Anterior cingulate cortex (tissue), 58 donors: ENCODE results near the gene TARBP1.
A peak's percentile ranks its signal among the peaks of the same experiment; 100 is the strongest.

ENCODE experiments used
- DNase-seq, 58 donors: peaks; one replicate each; lab custom pipeline; 2025; lab: John Stamatoyannopoulos, UW

Gene TARBP1

GRCh38 chr1:234488054-234489006 lies 9.4 kb upstream of the TARBP1 start:
- DNase-seq: no peak

DNA sequence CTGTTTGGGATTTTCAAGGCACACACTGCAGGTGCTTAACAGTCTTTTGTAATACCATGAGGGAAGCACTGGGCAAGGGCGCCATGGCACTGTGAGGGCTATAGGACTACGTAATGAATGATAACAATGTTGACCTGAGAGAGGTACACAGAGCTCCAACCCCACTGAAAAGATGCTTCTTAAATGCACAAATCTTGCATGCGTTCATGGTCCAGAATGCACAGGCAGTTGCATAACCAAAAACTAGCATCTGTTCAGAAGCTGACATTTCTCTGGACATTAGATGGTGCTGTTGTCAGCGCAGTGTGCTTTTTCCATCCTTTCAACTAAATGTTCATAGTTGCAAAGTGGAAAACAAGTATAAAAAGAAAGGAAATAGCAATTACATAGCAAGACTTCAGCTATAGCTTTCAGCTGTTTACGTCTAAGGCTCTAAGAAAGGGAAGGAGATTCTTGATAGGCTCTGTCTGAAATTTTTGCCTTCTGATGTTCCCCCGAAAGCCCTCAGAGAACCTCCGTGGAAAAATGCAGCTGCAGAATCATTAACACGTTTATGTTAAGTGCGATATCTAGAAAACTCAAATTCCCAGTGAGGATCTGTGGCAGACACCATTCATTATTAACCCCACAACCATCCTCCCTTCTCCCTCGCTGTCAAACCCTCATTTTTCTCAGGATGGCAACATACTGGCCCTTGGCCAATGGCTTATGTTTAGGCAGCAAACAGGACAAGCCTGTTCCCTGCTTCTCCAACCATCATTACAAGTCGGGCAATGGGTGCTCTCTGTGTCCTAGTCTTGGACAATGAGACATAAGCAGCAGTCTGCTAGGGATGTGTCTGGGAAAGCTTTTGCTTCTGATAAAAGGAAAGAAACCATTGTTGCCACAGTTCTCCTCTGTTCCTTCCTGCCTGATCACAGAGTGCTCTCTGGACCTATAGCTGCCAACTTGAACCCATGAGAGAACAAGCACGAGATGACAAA lies 8.2 kb upstream of the TARBP1 start:
- DNase-seq: peak in 27 of 58 donors; percentile 5 to 69 (median 34)

DNA sequence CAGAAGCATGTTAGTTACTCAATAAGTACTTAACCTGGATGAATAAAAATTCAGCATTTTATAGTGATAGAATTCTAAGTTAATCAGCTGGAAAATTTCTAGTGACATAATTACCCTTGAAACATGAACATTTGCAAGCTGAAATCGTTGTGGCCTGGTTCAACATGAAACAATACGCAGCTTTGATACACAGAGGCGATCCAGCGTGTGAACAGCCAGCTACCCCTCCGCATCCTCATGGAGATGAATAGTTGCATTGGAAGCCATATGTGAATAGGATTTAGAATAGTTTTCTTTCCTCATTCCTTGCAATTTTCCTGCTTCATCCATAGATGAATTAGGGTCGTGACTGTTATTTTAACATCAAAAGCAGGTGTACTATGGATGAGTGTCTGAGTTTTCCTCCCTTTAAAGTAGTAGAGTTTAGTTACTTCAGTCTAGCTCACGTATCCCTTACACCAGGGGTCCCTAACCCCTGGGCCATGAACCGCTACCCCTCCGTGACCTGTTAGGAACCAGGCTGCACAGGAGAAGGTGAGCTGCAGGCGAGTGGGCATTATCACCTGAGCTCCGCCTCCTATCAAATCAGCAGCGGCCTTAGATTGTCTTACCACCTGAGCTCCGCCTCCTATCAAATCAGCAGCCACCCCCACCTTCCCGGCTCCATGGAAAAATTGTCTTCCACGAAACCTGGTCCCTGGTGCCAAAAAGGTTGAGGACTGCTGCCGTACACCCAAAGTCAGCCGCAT lies 6.2 kb upstream of the TARBP1 start:
- DNase-seq: no peak

- no peak for DNase-seq
Measured at GRCh38 chr1:234484218-234484617, 5.2 kb upstream of the TARBP1 start.

- no peak for DNase-seq
Measured at GRCh38 chr1:234481771-234482170, 2.8 kb upstream of the TARBP1 start.

GRCh38 chr1:234479866-234480265 lies 887 bp upstream of the TARBP1 start:
- no peak for DNase-seq

DNA sequence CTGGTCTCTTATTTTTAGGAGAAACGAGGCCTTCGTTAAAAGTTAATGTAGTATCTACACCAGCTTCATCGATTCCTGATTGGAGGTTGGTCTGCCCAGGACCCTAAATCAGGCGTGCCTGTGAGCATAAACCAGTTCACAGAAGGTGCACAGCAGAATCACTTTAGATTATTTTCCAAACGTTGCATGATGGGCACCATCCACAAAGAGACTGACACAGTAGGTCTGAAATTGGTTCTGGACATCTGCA lies 256 bp upstream of the TARBP1 start:
- no peak for DNase-seq

DNA sequence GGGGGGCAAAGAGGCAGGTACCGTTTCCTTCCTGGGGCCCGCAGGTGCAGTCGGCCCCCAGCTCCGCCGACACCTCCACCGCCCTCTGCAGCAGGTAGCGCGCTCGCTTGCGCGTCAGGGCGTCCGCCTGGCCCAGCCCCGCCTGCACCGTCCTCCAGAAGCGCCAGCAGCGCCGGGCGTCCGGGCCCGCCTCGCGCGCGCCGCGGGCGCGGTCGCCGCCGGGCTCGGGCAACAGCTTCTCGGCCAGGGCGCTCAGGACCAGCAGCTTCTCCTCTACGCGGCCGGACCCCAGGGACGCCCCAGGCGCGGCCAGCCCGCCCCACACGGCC lies 863 bp downstream of the TARBP1 start:
- DNase-seq: peak in 20 of 58 donors; percentile 11 to 70 (median 57)

- no peak for DNase-seq
Measured at GRCh38 chr1:234477386-234478151, 1.4 kb downstream of the TARBP1 start.

DNA sequence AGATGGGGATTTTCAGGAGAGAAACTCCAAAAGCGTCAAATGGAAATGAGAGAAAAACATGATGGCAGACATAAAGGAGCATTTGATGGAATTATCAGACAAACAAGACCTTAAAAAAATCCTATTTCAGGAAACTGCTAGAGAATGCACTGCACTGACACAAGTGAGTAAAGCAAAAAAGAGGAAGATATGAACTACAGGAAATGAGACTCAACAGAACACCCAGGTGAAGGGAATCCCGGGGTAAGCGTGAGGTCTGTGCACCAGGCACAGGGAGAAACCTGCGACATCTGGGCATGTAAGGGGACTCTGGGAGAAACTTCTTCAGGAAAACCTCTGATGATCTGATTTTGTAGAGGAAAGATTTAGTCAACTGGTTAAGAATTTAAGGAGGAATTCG lies 2.8 kb downstream of the TARBP1 start:
- no peak for DNase-seq

GRCh38 chr1:234475167-234475793 lies 3.7 kb downstream of the TARBP1 start:
- DNase-seq: no peak

DNA sequence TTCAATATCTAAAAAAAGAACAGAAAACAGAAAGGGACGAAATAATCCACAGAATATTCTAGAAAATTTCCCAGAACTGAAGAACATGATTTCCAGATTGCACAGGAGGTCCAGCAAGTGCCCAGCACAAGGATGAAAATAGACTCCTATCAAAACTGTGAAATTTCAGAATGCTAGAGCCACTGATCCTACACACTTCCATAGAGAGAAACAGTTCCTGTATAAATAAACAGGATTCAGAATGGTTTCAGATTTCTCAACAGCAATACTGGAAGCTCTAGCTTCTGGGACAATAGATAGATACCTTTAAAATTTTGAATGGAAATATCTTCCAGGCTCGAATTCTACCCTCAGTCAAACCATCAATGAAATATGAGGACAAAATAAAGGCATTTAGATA lies 4.6 kb downstream of the TARBP1 start:
- DNase-seq: no peak

DNA sequence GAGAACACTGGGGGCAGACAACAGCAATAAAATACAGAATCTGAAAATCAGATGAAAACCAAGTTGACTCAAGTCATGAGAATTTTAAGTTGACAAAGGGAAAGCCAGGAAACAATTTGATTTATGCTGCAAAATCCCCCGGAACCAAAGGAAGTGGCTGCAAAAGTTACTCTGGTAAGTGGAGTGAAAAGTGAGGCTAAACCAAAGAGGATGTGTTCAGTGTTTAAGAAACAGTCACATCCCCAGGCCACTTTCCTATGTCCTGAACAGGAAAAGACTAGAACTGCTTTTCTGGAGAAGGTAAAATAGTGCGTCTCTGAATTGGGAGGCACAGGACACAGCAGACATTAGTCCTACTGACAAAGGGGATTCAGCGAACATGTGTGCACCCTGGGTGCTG lies 5.9 kb downstream of the TARBP1 start:
- DNase-seq: no peak

GRCh38 chr1:234469376-234469775 lies 9.6 kb downstream of the TARBP1 start:
- DNase-seq: no peak

DNA sequence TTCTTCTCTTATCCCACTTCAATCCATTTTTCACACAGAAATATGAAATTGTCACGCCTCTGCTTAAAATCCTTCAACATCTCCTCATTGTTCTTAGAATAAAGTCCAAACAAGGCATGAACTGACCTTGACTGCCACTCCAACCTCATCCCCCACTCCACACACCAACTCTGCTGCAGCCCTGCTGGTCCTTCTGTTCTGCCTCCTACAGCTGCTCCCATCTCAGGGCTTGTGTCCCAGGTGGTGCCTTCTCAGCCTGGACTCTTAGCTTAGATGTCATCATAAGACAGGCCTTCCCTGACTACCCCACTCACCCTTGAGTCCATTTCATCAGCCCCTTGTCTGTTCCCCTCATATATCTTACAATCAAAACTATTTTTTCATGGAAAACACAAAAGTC lies 10.4 kb downstream of the TARBP1 start:
- DNase-seq: no peak

GRCh38 chr1:234467821-234468220 lies 11.2 kb downstream of the TARBP1 start:
- no peak for DNase-seq

DNA sequence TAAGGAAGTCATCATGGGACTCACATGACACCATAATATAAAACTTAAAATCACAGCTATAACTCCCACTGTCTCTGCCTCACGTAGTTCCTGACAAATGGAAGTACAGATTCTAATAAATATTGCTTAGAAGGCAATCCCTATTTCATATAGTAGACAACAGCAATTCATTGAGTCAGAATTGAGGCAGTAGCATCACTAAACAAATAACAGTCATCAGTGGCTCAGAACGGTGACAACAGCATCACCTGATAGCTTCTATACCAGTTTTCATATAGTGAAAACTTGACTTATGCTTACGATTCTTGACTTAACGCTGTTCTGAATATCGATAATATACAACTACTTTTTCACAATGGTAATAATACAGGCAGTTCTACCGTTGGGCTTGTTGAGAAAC lies 12.0 kb downstream of the TARBP1 start:
- no peak for DNase-seq

DNA sequence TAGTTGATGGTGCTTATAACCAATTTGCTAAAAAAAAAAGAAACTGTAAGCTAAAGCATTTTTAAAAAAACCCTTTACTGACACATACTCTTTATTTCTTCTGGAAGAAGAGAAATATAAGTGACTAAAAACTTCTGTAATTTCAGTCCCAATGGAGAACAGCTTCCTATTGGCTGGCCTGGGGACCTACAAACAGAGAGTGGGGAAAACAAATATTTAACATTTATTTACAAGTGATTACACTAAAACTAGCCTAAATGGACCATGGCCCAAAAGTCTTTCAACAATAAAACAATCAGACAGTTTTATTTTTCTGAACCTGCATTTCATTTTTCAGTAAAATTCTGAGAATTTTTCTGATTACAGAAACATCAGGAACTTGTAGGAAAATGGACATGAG lies 15.2 kb downstream of the TARBP1 start:
- no peak for DNase-seq

- DNase-seq: no peak
Measured at GRCh38 chr1:234460652-234461051, 18.3 kb downstream of the TARBP1 start.
